AG04450 (cell line): Measurements from ENCODE around the gene OCIAD1. TPM values are rescaled to one million over a fixed set of nuclear protein-coding genes. Genes with fewer than 3 reads are reported as not detected.
A peak's percentile ranks its signal among the peaks of the same experiment; 100 is the strongest.

Experiments used
- CTCF ChIA-PET: fragments of 300-600, 350-600 bp; formaldehyde crosslinking; extraction: SDS; loops from one replicate; lab custom pipeline; 2022; ENCODE audit warnings: antibody characterized with exemption, inconsistent platforms; lab: Charles Lee
- POLR2A ChIA-PET: fragments of 350-600 bp; formaldehyde crosslinking; extraction: SDS; loops from one replicate; lab custom pipeline; 2021; ENCODE audit warnings: antibody characterized with exemption, inconsistent platforms; lab: Yijun Ruan, JAX
- DNase-seq: peaks from one replicate; pipeline ENCODE4 v3.0.0-alpha.2; 2011; ENCODE audit warnings: low read depth, low spot score
- H3K27ac ChIP-seq: one replicate; pipeline ENCODE4 v1.5.1; 2012; ENCODE audit warnings: low read depth, low read length, control low read depth
- H3K27me3 ChIP-seq: one replicate; pipeline ENCODE4 v1.6.0; 2012; ENCODE audit warnings: low read length; ENCODE audit not compliant: control insufficient read depth, insufficient read depth
- H3K4me3 ChIP-seq: 2 replicates; pipeline ENCODE4 v1.5.1; 2011; ENCODE audit warnings: mild to moderate bottlenecking, low read depth, low read length, control low read depth
- H3K9me3 ChIP-seq: 2 replicates; pipeline ENCODE4 v1.5.1; 2012; ENCODE audit warnings: low read length; ENCODE audit not compliant: control insufficient read depth, insufficient read depth
- polyA plus RNA-seq: library from polyadenylated mRNA; depleted of rRNA; stranded (reverse); fragments of >200 nt; gene quantifications from 2 replicates; pipeline ENCODE4 v1.2.3, GENCODE V29; 2011
- TF ChIP-seq, protein P1 (sequence below): IDR thresholded peaks from 2 replicates; pipeline ENCODE4 v1.5.1; 2011; ENCODE audit warnings: low read depth, low read length, control low read depth, inconsistent platforms

The OCIAD1 gene
- polyA plus RNA-seq, 1 experiment = 176 TPM

DNA sequence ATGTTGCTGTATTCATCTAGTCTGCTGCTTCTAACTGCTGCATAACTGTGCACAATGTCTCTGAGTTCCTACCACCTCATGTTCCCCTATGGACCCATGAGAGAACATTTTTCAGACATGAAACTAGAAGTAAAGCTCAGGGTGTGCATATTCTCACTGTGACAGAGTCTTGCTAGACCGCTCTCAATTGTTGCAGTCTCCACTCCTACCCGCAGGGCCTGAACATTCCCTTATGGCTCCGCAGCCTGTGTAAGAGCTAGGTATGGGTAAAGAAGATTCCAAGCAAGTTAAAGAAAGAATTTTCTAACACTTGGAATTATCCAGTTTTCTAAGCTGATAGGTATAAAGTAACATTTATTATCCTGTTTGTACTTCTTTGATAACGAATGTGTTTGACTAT is 70.3 kb downstream of the OCIAD1 start:
- no peak overlapping the region for H3K4me3 ChIP-seq
- peaks cover 2% of the 10 kb centered on the region; the same call in 1 of the 2 replicates for H3K9me3 ChIP-seq
- ChIA-PET POLR2A (no interaction called here), CTCF (no interaction called here)
- no peak overlapping the region for H3K27ac ChIP-seq
- no peak for DNase-seq
- TF ChIP-seq, protein P1, sequence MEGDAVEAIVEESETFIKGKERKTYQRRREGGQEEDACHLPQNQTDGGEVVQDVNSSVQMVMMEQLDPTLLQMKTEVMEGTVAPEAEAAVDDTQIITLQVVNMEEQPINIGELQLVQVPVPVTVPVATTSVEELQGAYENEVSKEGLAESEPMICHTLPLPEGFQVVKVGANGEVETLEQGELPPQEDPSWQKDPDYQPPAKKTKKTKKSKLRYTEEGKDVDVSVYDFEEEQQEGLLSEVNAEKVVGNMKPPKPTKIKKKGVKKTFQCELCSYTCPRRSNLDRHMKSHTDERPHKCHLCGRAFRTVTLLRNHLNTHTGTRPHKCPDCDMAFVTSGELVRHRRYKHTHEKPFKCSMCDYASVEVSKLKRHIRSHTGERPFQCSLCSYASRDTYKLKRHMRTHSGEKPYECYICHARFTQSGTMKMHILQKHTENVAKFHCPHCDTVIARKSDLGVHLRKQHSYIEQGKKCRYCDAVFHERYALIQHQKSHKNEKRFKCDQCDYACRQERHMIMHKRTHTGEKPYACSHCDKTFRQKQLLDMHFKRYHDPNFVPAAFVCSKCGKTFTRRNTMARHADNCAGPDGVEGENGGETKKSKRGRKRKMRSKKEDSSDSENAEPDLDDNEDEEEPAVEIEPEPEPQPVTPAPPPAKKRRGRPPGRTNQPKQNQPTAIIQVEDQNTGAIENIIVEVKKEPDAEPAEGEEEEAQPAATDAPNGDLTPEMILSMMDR = no peak
- H3K27me3 ChIP-seq = no peaks in the 10 kb centered on the region

DNA sequence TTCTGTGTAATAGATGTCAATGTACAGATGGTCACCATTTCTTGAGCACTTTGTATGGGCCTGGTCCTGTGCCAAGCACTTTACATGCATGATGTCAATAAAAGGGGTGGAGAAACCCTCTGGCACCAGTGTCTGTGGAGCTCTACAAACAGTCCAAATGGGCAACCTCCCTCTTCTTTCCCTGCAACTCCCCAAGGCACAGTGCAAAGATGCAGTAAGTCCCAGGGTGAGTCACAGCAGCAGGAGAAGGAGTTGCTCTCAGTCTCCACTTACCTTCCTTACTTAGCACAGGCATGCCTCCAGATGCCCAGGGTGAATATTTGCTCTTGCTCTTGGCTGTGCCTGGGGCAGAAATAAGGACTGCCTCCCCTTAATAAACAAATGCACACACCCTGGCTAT is 71.4 kb downstream of the OCIAD1 start:
- POLR2A ChIA-PET = no interaction called here
- Histone ChIP-seq H3K4me3 (no peak overlapping the region), H3K9me3 (peaks cover 3% of the 10 kb centered on the region; the same call in 1 of the 2 replicates), H3K27me3 (no peaks in the 10 kb centered on the region), H3K27ac (no peak overlapping the region)
- CTCF ChIA-PET = no interaction called here
- TF ChIP-seq, protein P1 = no peak
- DNase-seq = no peak

DNA sequence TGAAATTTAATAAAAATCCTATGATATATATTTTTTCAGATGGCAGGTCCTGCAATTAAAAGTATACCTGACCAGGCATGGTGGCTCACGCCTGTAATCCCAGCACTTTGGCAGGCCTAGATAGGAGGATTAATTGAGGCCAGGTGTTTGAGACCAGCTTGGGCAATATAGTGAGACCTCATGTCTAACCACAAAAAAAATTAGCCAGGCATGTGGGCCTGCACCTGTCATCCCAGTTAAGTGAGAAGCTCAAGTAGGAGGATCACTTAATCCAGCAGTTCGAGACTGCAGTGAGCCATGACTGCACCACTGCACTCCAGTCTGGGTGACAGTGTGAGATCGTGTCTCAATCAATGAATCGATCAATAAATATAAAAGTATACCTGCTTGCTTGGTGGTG is 73.2 kb downstream of the OCIAD1 start:
- CTCF ChIA-PET = no interaction called here

DNA sequence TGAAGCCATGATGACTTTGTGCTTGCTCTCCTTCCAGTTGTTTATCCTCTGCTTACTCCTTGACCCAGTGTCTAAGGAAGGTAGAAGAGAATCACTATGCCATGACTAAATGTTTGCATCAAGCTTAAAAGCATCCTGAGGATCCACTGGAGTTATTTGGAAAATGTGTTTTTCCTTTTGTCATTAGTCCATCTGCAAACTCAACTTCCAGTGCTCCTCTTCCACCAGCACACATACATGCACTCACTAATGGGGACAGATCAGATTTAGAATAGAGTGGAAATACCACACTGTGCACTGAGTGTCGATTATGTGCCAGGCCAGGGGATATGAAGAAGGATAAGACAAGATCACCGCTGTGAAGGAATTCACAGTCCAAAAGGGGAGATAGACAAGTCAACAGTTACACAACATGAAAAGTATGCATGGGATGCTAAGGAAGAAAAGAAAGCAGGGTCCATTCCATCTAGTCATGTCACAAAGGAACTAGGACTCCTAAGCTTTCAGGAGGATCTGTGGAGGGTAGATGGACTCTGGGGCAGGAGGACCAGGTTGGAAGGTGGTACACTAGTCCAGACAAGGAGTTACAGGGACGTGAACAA is 73.8 kb downstream of the OCIAD1 start:
- Histone ChIP-seq H3K9me3 (peaks cover 3% of the 10 kb centered on the region; the same call in 1 of the 2 replicates), H3K27ac (no peak overlapping the region), H3K4me3 (no peak overlapping the region), H3K27me3 (no peaks in the 10 kb centered on the region)
- DNase-seq = no peak
- CTCF ChIA-PET = interaction anchor here (0.7 kb wide), 1 partner anchor 8 kb away, joined by 3 read pairs; no protein-coding TSS in a partner anchor
- POLR2A ChIA-PET = no interaction called here
- TF ChIP-seq, protein P1 = no peak

More for the DNA sequence above, 73.2 kb downstream of the OCIAD1 start:
- no peak overlapping the region for H3K27ac ChIP-seq
- no peak overlapping the region for H3K4me3 ChIP-seq
- no peak for DNase-seq
- TF ChIP-seq, protein P1 = no peak
- H3K27me3 ChIP-seq = no peaks in the 10 kb centered on the region
- H3K9me3 ChIP-seq = peaks cover 3% of the 10 kb centered on the region; the same call in 1 of the 2 replicates
- POLR2A ChIA-PET = no interaction called here

DNA sequence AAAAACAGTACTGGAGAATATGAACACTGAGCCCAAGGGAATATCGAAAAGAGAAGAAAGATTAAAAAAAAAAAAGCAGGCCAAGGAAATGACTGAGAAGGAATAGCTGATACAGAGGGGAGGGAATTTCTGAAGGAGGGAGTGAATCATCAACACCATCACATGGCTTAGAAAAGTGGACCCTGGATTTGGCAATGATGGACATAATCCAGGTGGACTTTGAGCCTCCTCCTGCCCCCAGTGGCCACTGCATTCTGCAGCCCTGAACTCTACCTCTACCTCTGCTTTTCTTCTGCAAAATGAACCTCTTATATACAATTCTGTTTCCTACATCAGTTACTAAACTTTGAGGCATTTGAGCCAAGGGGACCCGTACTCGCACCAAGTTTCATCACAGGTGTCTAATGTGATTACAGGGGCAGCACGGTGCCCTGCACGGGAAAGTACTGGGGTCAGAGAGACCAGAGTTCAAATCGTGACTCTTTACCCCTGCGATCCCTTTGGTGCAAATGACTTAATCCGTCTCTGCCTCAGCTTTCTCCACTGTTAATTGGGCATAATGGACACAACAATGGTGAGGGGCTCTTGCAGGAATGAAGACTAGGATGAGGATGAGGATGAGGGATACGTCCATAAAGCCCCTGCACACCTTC is 74.6 kb downstream of the OCIAD1 start:
- H3K9me3 ChIP-seq = peaks cover 3% of the 10 kb centered on the region; the same call in 1 of the 2 replicates
- peak overlapping the region; percentile 58 for H3K4me3 ChIP-seq
- H3K27me3 ChIP-seq = no peaks in the 10 kb centered on the region
- TF ChIP-seq, protein P1 = peak; percentile 34
- no peak overlapping the region for H3K27ac ChIP-seq
- ChIA-PET CTCF (interaction anchor here (0.7 kb wide), 1 partner anchor 8 kb away, joined by 3 read pairs; no protein-coding TSS in a partner anchor), POLR2A (no interaction called here)
- DNase-seq = no peak
